ENCODE results near the gene NKX1-1. TPM values are rescaled to one million over a fixed set of nuclear protein-coding genes. Genes with fewer than 3 reads are reported as not detected.

NKX1-1 gene
- total RNA-seq, 1 experiment from 2014 or later, result not detected

- DNase-seq (ENCODE audit: low read depth), result no peak
Observed at GRCh38 chr4:1416948-1417260, 10.7 kb upstream of the NKX1-1 start.

- DNase-seq (ENCODE audit: low read depth), result no peak
Observed at GRCh38 chr4:1416051-1416947, 10.1 kb upstream of the NKX1-1 start.

GRCh38 chr4:1415681-1415981 is 9.4 kb upstream of the NKX1-1 start:
- no peak for DNase-seq (ENCODE audit: low read depth)

- DNase-seq (ENCODE audit: low read depth), result no peak
Observed at GRCh38 chr4:1414831-1415680, 8.8 kb upstream of the NKX1-1 start.

- no peak for DNase-seq (ENCODE audit: low read depth)
Observed at GRCh38 chr4:1413687-1414479, 7.6 kb upstream of the NKX1-1 start.

- no peak for DNase-seq (ENCODE audit: low read depth)
Observed at GRCh38 chr4:1413204-1413663, 7.0 kb upstream of the NKX1-1 start.

- DNase-seq (ENCODE audit: low read depth), result no peak
Observed at GRCh38 chr4:1412376-1413203, 6.3 kb upstream of the NKX1-1 start.

- DNase-seq (ENCODE audit: low read depth), result no peak
Observed at GRCh38 chr4:1411436-1412375, 5.5 kb upstream of the NKX1-1 start.

GRCh38 chr4:1410491-1411325 is 4.5 kb upstream of the NKX1-1 start:
- peak; percentile 19 for DNase-seq (ENCODE audit: low read depth)

GRCh38 chr4:1409491-1410425 is 3.5 kb upstream of the NKX1-1 start:
- DNase-seq (ENCODE audit: low read depth), result no peak

GRCh38 chr4:1409079-1409478 is 2.8 kb upstream of the NKX1-1 start:
- DNase-seq (ENCODE audit: low read depth), result no peak

GRCh38 chr4:1408418-1408817 is 2.2 kb upstream of the NKX1-1 start:
- DNase-seq (ENCODE audit: low read depth), result no peak

- DNase-seq (ENCODE audit: low read depth), result no peak
Observed at GRCh38 chr4:1407657-1408333, 1.6 kb upstream of the NKX1-1 start.

GRCh38 chr4:1406981-1407656 is 877 bp upstream of the NKX1-1 start:
- DNase-seq (ENCODE audit: low read depth), result no peak

GRCh38 chr4:1405636-1406393 is 427 bp downstream of the NKX1-1 start:
- no peak for DNase-seq (ENCODE audit: low read depth)

GRCh38 chr4:1405254-1405635 is 997 bp downstream of the NKX1-1 start:
- DNase-seq (ENCODE audit: low read depth), result no peak

Measured in M059J (cell line).